Activated CD8-positive, alpha-beta T cell treated with anti-CD3 and anti-CD28 coated beads for 36 hours (primary cell): ENCODE measurements around the gene CHST3. TPM values are rescaled to one million over a fixed set of nuclear protein-coding genes. Genes with fewer than 3 reads are reported as not detected.

ENCODE experiments used
- ATAC-seq: fragments of 200-7000 bp; cut with Tn5 transposase; one replicate; pipeline ENCODE4 v1.10.0; 2021; ENCODE audit warnings: mild to moderate bottlenecking, moderate library complexity
- CTCF ChIA-PET: fragments of 350-600 bp; sonication (Branson Sonifier 250); formaldehyde crosslinking; loops from one replicate; lab custom pipeline; 2021; ENCODE audit warnings: antibody characterized with exemption; lab: Charles Lee
- POLR2A ChIA-PET: fragments of 350-600 bp; sonication (Branson Sonifier 250); formaldehyde crosslinking; loops from one replicate; lab custom pipeline; 2021; ENCODE audit warnings: antibody characterized with exemption; lab: Charles Lee
- DNase-seq: peaks from one replicate; pipeline ENCODE4 v3.0.0-alpha.2; 2020
- H3K27ac Mint-ChIP-seq: one replicate; pipeline ENCODE4 v1.8.0; 2021; ENCODE audit warnings: mild to moderate bottlenecking, mixed read lengths
- H3K27me3 Mint-ChIP-seq: one replicate; pipeline ENCODE4 v1.8.0; 2021; ENCODE audit warnings: mixed read lengths
- H3K36me3 Mint-ChIP-seq: one replicate; pipeline ENCODE4 v1.8.0; 2021; ENCODE audit warnings: low read depth, mixed read lengths
- H3K4me1 Mint-ChIP-seq: one replicate; pipeline ENCODE4 v1.8.0; 2021; ENCODE audit warnings: low read depth, mixed read lengths
- H3K4me3 Mint-ChIP-seq: one replicate; pipeline ENCODE4 v1.8.0; 2021; ENCODE audit warnings: mild to moderate bottlenecking, moderate library complexity, mixed read lengths
- H3K9me3 Mint-ChIP-seq: one replicate; pipeline ENCODE4 v1.8.0; 2021; ENCODE audit warnings: mixed read lengths
- CTCF ChIP-seq: fragments of 200-600 bp; IDR thresholded peaks from one replicate; pipeline ENCODE4 v1.8.0; 2022; ENCODE audit warnings: antibody characterized with exemption, mild to moderate bottlenecking
- intact Hi-C: fragments of 100-400 bp; cut with micrococcal nuclease; formaldehyde crosslinking; loops from one replicate; pipeline ENCODE4 v1.10.0; 2022
- total RNA-seq, 2 experiments: library from RNA; stranded (reverse); gene quantifications; one replicate each; pipeline ENCODE4 v1.2.3, GENCODE V29; 2021

CHST3 gene
- total RNA-seq, 2 experiments from 2014 or later: 0.20 to 0.36 TPM

GRCh38 chr10:71921324-71922027 is 42.7 kb upstream of the CHST3 start:
- ATAC-seq (no peak), DNase-seq (no peak)
- no peak overlapping the region for H3K4me3 Mint-ChIP-seq
- H3K9me3 Mint-ChIP-seq: peaks cover 7% of the 10 kb centered on the region
- CTCF ChIA-PET: interaction anchor here (1.2 kb wide), 1 partner anchor 25 kb away, joined by 5 read pairs; no protein-coding TSS in a partner anchor
- no peaks in the 10 kb centered on the region for H3K27me3 Mint-ChIP-seq
- H3K4me1 Mint-ChIP-seq: no peaks in the 10 kb centered on the region
- TF ChIP-seq CTCF: no peak
- intact Hi-C loops: no loop called here
- POLR2A ChIA-PET: no interaction called here
- no peaks in the 10 kb centered on the region for H3K36me3 Mint-ChIP-seq
- no peak overlapping the region for H3K27ac Mint-ChIP-seq

GRCh38 chr10:71923138-71923692 is 41.0 kb upstream of the CHST3 start:
- POLR2A ChIA-PET: no interaction called here
- ATAC-seq: no peak

DNA sequence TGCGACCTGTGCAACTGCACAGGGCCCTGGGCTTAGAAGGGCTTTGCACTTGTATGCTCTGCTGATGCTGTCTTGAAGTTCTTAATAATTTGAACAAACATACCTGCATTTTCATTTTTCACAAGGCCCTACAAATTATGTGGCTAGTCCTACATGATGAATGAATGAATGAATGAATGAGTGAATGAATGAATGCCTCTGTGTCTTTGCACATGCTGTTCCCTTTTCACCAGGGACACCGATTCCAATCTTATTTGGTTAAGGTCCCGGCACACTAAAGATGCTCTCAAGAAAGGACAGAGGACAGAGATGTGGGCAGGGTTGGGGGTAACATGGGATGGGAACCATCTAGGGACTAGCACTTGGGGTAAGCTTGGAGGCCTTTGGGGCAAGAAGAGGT is 39.4 kb upstream of the CHST3 start:
- H3K4me3 Mint-ChIP-seq: no peak overlapping the region
- no peaks in the 10 kb centered on the region for H3K36me3 Mint-ChIP-seq
- no peaks in the 10 kb centered on the region for H3K27me3 Mint-ChIP-seq
- ChIA-PET CTCF (no interaction called here), POLR2A (no interaction called here)
- H3K9me3 Mint-ChIP-seq: no peaks in the 10 kb centered on the region
- no peak for ATAC-seq
- TF ChIP-seq CTCF: no peak
- H3K27ac Mint-ChIP-seq: no peak overlapping the region
- intact Hi-C loops: no loop called here
- H3K4me1 Mint-ChIP-seq: no peaks in the 10 kb centered on the region
- DNase-seq: no peak

More at GRCh38 chr10:71923138-71923692, 41.0 kb upstream of the CHST3 start:
- no peaks in the 10 kb centered on the region for H3K27me3 Mint-ChIP-seq
- CTCF ChIA-PET: interaction anchor here (1.1 to 1.2 kb wide), 2 partner anchors 27 kb away, joined by 3 to 5 read pairs; no protein-coding TSS in a partner anchor
- H3K27ac Mint-ChIP-seq: no peak overlapping the region
- H3K9me3 Mint-ChIP-seq: no peaks in the 10 kb centered on the region
- no peaks in the 10 kb centered on the region for H3K36me3 Mint-ChIP-seq
- intact Hi-C loops: no loop called here
- no peaks in the 10 kb centered on the region for H3K4me1 Mint-ChIP-seq
- no peak for DNase-seq
- no peak for TF ChIP-seq CTCF
- H3K4me3 Mint-ChIP-seq: no peak overlapping the region

- peaks cover 2% of the 10 kb centered on the region for H3K4me1 Mint-ChIP-seq
- DNase-seq (no peak), ATAC-seq (no peak)
- no peaks in the 10 kb centered on the region for H3K36me3 Mint-ChIP-seq
- TF ChIP-seq CTCF: no peak
- ChIA-PET CTCF (interaction anchor here (1.4 kb wide), 1 partner anchor 31 kb away, joined by 4 read pairs; no protein-coding TSS in a partner anchor), POLR2A (no interaction called here)
- no peak overlapping the region for H3K4me3 Mint-ChIP-seq
- intact Hi-C loops: no loop called here
- H3K27me3 Mint-ChIP-seq: no peaks in the 10 kb centered on the region
- H3K27ac Mint-ChIP-seq: no peak overlapping the region
- H3K9me3 Mint-ChIP-seq: peaks cover 2% of the 10 kb centered on the region
Observed at GRCh38 chr10:71927159-71927558, 37.0 kb upstream of the CHST3 start.
